ENCODE data around the gene ARVCF. TPM values are rescaled to one million over a fixed set of nuclear protein-coding genes. Genes with fewer than 3 reads are reported as not detected.

The ARVCF gene
- total and polyA plus RNA-seq, 9 of the 15 experiments (the other 6 are each of a cell fraction or from before 2014, with no cell fraction given): 0.03 to 97.4 (median 15.6) TPM

DNA sequence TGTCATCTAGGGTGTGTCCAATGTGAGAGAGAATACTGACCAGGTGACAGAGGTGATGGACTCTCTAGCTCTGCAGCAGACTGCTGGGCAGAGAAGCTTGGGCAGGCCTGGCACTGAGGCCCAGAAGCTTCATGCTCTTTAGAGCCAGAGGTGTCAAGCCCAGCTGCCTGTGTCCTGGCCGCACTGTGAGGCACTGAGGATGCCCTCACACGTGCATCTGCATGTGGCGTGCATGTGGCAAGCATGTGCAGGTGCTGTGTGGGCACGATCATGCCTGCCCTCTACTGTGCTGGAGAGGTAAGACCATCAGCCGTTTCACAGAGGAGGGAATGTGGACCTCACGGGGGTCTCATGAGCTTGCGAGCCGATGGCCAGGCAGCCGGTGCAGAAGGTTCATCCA, 59.2 kb downstream of the ARVCF start (continued):
- TF ChIP-seq POLR2B (IDR thresholded peaks at IDR 0.05; ENCODE audit: low read depth, partially characterized antibody): peak; percentile 45
- no peak for TF ChIP-seq HDGF (IDR thresholded peaks at IDR 0.05)
- TF ChIP-seq TAF9B (IDR thresholded peaks at IDR 0.05; ENCODE audit: partially characterized antibody): no peak
- TF ChIP-seq SETDB1 (IDR thresholded peaks at IDR 0.05; ENCODE audit: low read length): peak; percentile 53
- TF ChIP-seq ZNF764 (CRISPR knock-in tag; IDR thresholded peaks at IDR 0.05; ENCODE audit: low read depth): 0 out of 2 replicates have a peak, but pooled peaks have one; percentile 47
- TF ChIP-seq, protein P1, sequence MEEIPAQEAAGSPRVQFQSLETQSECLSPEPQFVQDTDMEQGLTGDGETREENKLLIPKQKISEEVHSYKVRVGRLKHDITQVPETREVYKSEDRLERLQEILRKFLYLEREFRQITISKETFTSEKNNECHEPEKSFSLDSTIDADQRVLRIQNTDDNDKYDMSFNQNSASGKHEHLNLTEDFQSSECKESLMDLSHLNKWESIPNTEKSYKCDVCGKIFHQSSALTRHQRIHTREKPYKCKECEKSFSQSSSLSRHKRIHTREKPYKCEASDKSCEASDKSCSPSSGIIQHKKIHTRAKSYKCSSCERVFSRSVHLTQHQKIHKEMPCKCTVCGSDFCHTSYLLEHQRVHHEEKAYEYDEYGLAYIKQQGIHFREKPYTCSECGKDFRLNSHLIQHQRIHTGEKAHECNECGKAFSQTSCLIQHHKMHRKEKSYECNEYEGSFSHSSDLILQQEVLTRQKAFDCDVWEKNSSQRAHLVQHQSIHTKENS (CRISPR knock-in tag; IDR thresholded peaks at IDR 0.05): no peak
- TF ChIP-seq, protein P2, sequence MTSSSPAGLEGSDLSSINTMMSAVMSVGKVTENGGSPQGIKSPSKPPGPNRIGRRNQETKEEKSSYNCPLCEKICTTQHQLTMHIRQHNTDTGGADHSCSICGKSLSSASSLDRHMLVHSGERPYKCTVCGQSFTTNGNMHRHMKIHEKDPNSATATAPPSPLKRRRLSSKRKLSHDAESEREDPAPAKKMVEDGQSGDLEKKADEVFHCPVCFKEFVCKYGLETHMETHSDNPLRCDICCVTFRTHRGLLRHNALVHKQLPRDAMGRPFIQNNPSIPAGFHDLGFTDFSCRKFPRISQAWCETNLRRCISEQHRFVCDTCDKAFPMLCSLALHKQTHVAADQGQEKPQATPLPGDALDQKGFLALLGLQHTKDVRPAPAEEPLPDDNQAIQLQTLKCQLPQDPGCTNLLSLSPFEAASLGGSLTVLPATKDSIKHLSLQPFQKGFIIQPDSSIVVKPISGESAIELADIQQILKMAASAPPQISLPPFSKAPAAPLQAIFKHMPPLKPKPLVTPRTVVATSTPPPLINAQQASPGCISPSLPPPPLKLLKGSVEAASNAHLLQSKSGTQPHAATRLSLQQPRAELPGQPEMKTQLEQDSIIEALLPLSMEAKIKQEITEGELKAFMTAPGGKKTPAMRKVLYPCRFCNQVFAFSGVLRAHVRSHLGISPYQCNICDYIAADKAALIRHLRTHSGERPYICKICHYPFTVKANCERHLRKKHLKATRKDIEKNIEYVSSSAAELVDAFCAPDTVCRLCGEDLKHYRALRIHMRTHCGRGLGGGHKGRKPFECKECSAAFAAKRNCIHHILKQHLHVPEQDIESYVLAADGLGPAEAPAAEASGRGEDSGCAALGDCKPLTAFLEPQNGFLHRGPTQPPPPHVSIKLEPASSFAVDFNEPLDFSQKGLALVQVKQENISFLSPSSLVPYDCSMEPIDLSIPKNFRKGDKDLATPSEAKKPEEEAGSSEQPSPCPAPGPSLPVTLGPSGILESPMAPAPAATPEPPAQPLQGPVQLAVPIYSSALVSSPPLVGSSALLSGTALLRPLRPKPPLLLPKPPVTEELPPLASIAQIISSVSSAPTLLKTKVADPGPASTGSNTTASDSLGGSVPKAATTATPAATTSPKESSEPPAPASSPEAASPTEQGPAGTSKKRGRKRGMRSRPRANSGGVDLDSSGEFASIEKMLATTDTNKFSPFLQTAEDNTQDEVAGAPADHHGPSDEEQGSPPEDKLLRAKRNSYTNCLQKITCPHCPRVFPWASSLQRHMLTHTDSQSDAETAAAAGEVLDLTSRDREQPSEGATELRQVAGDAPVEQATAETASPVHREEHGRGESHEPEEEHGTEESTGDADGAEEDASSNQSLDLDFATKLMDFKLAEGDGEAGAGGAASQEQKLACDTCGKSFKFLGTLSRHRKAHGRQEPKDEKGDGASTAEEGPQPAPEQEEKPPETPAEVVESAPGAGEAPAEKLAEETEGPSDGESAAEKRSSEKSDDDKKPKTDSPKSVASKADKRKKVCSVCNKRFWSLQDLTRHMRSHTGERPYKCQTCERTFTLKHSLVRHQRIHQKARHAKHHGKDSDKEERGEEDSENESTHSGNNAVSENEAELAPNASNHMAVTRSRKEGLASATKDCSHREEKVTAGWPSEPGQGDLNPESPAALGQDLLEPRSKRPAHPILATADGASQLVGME (CRISPR knock-in tag; IDR thresholded peaks at IDR 0.05): 0 out of 2 replicates have a peak, but pooled peaks have one; percentile 63
- no peak for TF ChIP-seq SIRT6 (IDR thresholded peaks at IDR 0.05; ENCODE audit: low read depth, low read length)
- no peak for TF ChIP-seq BMI1 (IDR thresholded peaks at IDR 0.05; ENCODE audit: low read length)
- TF ChIP-seq ILK (tag; IDR thresholded peaks at IDR 0.05; ENCODE audit: borderline replicate concordance, low read depth): no peak
- TF ChIP-seq ZFP30 (CRISPR knock-in tag; IDR thresholded peaks at IDR 0.05; ENCODE audit: borderline replicate concordance): no peak
- TF ChIP-seq ZNF780A (CRISPR knock-in tag; IDR thresholded peaks at IDR 0.05): no peak
- TF ChIP-seq, protein P3, sequence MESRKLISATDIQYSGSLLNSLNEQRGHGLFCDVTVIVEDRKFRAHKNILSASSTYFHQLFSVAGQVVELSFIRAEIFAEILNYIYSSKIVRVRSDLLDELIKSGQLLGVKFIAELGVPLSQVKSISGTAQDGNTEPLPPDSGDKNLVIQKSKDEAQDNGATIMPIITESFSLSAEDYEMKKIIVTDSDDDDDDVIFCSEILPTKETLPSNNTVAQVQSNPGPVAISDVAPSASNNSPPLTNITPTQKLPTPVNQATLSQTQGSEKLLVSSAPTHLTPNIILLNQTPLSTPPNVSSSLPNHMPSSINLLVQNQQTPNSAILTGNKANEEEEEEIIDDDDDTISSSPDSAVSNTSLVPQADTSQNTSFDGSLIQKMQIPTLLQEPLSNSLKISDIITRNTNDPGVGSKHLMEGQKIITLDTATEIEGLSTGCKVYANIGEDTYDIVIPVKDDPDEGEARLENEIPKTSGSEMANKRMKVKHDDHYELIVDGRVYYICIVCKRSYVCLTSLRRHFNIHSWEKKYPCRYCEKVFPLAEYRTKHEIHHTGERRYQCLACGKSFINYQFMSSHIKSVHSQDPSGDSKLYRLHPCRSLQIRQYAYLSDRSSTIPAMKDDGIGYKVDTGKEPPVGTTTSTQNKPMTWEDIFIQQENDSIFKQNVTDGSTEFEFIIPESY (CRISPR knock-in tag; IDR thresholded peaks at IDR 0.05): no peak
- TF ChIP-seq RBM22 (IDR thresholded peaks at IDR 0.05; ENCODE audit: low read depth, low read length, poor library complexity, severe bottlenecking): no peak
- TF ChIP-seq MAFG (tag; conservative IDR thresholded peaks at IDR 0.05): no peak
- TF ChIP-seq, protein P4, sequence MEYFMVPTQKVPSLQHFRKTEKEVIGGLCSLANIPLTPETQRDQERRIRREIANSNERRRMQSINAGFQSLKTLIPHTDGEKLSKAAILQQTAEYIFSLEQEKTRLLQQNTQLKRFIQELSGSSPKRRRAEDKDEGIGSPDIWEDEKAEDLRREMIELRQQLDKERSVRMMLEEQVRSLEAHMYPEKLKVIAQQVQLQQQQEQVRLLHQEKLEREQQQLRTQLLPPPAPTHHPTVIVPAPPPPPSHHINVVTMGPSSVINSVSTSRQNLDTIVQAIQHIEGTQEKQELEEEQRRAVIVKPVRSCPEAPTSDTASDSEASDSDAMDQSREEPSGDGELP (CRISPR knock-in tag; IDR thresholded peaks at IDR 0.05; ENCODE audit: borderline replicate concordance): no peak
- TF ChIP-seq ZC3H11A (IDR thresholded peaks at IDR 0.05; ENCODE audit: low read depth, low read length): no peak

Data from K562 (cell line).